HUES64 (cell line): ENCODE measurements around the gene HMGXB4.

Experiments
- H3K27ac ChIP-seq: 2 replicates; pipeline ENCODE4 v1.7.0; 2013; ENCODE audit warnings: low read depth, low read length, inconsistent platforms
- H3K27me3 ChIP-seq: 2 replicates; pipeline ENCODE4 v1.6.1; 2013; ENCODE audit warnings: mild to moderate bottlenecking, low read length; ENCODE audit not compliant: insufficient read depth
- H3K36me3 ChIP-seq: 2 replicates; pipeline ENCODE4 v1.6.1; 2013; ENCODE audit warnings: mild to moderate bottlenecking, low read length; ENCODE audit not compliant: insufficient read depth
- H3K4me1 ChIP-seq: 2 replicates; pipeline ENCODE4 v1.6.1; 2013; ENCODE audit warnings: mild to moderate bottlenecking, low read length, moderate library complexity; ENCODE audit not compliant: insufficient read depth
- H3K4me3 ChIP-seq: 2 replicates; pipeline ENCODE4 v1.5.1; 2013; ENCODE audit warnings: mild to moderate bottlenecking, low read length, moderate library complexity
- H3K9ac ChIP-seq: 2 replicates; pipeline ENCODE4 v1.6.1; 2013; ENCODE audit warnings: mild to moderate bottlenecking, low read depth, low read length
- H3K9me3 ChIP-seq: 2 replicates; pipeline ENCODE4 v1.6.1; 2013; ENCODE audit warnings: low read depth, low read length; ENCODE audit not compliant: insufficient read depth
- WGBS: fragments of 150-250, 120-280 bp; methylation state at CpG from one replicate; pipeline ENCODE4 v1.1.7; 2013; ENCODE audit warnings: missing lambda C conversion rate; 5-methylcytosine and 5-hydroxymethylcytosine counted together

The HMGXB4 gene

GRCh38 chr22:35343664-35344550, 86.6 kb downstream of the HMGXB4 start:
- no peak overlapping the region for H3K27ac ChIP-seq
- H3K9me3 ChIP-seq, result no peaks in the 10 kb centered on the region
- no peak overlapping the region for H3K9ac ChIP-seq
- H3K4me1 ChIP-seq, result no peaks in the 10 kb centered on the region
- H3K27me3 ChIP-seq, result no peaks in the 10 kb centered on the region
- WGBS, result 96% methylated on average over 26 of the region's 26 CpGs
- no peak overlapping the region for H3K4me3 ChIP-seq
- peaks cover 2% of the 10 kb centered on the region; the same call in 1 of the 2 replicates for H3K36me3 ChIP-seq

GRCh38 chr22:35344956-35345690, 87.8 kb downstream of the HMGXB4 start:
- H3K9me3 ChIP-seq, result no peaks in the 10 kb centered on the region
- no peaks in the 10 kb centered on the region for H3K4me1 ChIP-seq
- H3K27me3 ChIP-seq, result no peaks in the 10 kb centered on the region
- no peak overlapping the region for H3K4me3 ChIP-seq
- no peak overlapping the region for H3K27ac ChIP-seq
- WGBS, result 95% methylated on average over 14 of the region's 14 CpGs
- no peak overlapping the region for H3K9ac ChIP-seq
- peaks cover 2% of the 10 kb centered on the region; the same call in 1 of the 2 replicates for H3K36me3 ChIP-seq
